ENCODE measurements around the gene SSH3. TPM values are rescaled to one million over a fixed set of nuclear protein-coding genes. Genes with fewer than 3 reads are reported as not detected.

SSH3 gene
- total and polyA plus RNA-seq, 11 donors, result 8.1 to 23.9 (median 15.8) TPM

GRCh38 chr11:67345247-67345919 lies 42.1 kb downstream of the SSH3 start:
- intact Hi-C loops (cut with DNase I), result loop anchor here in 6 of 10 donors (5.0 kb wide), 1 partner anchor 37 kb away; no protein-coding TSS in a partner anchor
- 78 to 82% (median 80%) methylated on average over 7 to 8 of the region's 8 CpGs for WGBS, 4 donors

GRCh38 chr11:67345920-67346819 lies 42.8 kb downstream of the SSH3 start:
- DNase-seq (no peak), ATAC-seq (peak in 1 of 4 donors; percentile 23)
- no peaks in the 10 kb centered on the region for H3K27me3 ChIP-seq
- peak in 11 of 12 donors; percentile 3 to 57 (median 34) for TF ChIP-seq CTCF (IDR thresholded peaks at IDR 0.05)
- no peak for TF ChIP-seq POLR2A (IDR thresholded peaks at IDR 0.05)
- H3K27ac ChIP-seq, result no peak overlapping the region
- H3K4me1 ChIP-seq, result peaks cover 0 to 25% (median 12%) of the 10 kb centered on the region in 12 donors
- peaks cover 0 to 5% (median 0%) of the 10 kb centered on the region in 12 donors for H3K9me3 ChIP-seq
- H3K36me3 ChIP-seq, result peaks cover 0 to 4% (median 0%) of the 10 kb centered on the region in 9 donors
- intact Hi-C loops (cut with DNase I), result loop anchor here in 6 of 10 donors (5.0 kb wide), 1 partner anchor 36 kb away; no protein-coding TSS in a partner anchor
- no peak overlapping the region for H3K4me3 ChIP-seq
- WGBS, 4 donors, result 74 to 78% (median 76%) methylated on average over 7 of the region's 7 CpGs

More at GRCh38 chr11:67345247-67345919, 42.1 kb downstream of the SSH3 start:
- H3K9me3 ChIP-seq, result peaks cover 0 to 5% (median 0%) of the 10 kb centered on the region in 12 donors
- peaks cover 0 to 18% (median 6%) of the 10 kb centered on the region in 12 donors for H3K4me1 ChIP-seq
- H3K27me3 ChIP-seq, result no peaks in the 10 kb centered on the region
- ATAC-seq (no peak), DNase-seq (no peak)
- H3K36me3 ChIP-seq, result peaks cover 0 to 4% (median 0%) of the 10 kb centered on the region in 9 donors
- no peak overlapping the region for H3K4me3 ChIP-seq
- TF ChIP-seq POLR2A (IDR thresholded peaks at IDR 0.05) (no peak), CTCF (IDR thresholded peaks at IDR 0.05) (no peak)
- H3K27ac ChIP-seq, result no peak overlapping the region

GRCh38 chr11:67347964-67348749 lies 44.8 kb downstream of the SSH3 start:
- no peak for DNase-seq
- Histone ChIP-seq H3K9me3 (no peaks in the 10 kb centered on the region), H3K4me1 (peaks cover 2 to 40% (median 28%) of the 10 kb centered on the region in 12 donors), H3K27ac (no peak overlapping the region), H3K4me3 (no peak overlapping the region), H3K27me3 (no peaks in the 10 kb centered on the region), H3K36me3 (peaks cover 0 to 4% (median 0%) of the 10 kb centered on the region in 9 donors)
- intact Hi-C loops (cut with DNase I), result loop anchor here in 6 of 10 donors (5.0 kb wide), 1 partner anchor 34 kb away; no protein-coding TSS in a partner anchor
- no peak for TF ChIP-seq CTCF (IDR thresholded peaks at IDR 0.05)
- no peak for TF ChIP-seq POLR2A (IDR thresholded peaks at IDR 0.05)
- 80 to 89% (median 84%) methylated on average over 11 of the region's 11 CpGs for WGBS, 4 donors
- ATAC-seq, result no peak
